M059J (cell line): ENCODE results near the gene PRSS53. TPM values are rescaled to one million over a fixed set of nuclear protein-coding genes. Genes with fewer than 3 reads are reported as not detected.
A peak's percentile ranks its signal among the peaks of the same experiment; 100 is the strongest.

Experiments used
- DNase-seq: peaks from one replicate; pipeline ENCODE4 v3.0.0-alpha.2; 2012; ENCODE audit warnings: low read depth
- total RNA-seq: library from RNA; depleted of rRNA; stranded (reverse); fragments of >200 nt; shearing (Covaris generic); gene quantifications from 2 replicates; pipeline ENCODE4 v1.2.3, GENCODE V29; 2014

PRSS53 gene
- total RNA-seq, 1 experiment from 2014 or later, result 2.7 TPM

GRCh38 chr16:31078597-31079341 lies 10.0 kb downstream of the PRSS53 start:
- no peak for DNase-seq

- no peak for DNase-seq
These were observed 10.9 kb downstream of the PRSS53 start for GRCh38 chr16:31077592-31078396.

GRCh38 chr16:31077024-31077423 lies 11.7 kb downstream of the PRSS53 start:
- DNase-seq, result no peak

GRCh38 chr16:31076319-31076718 lies 12.4 kb downstream of the PRSS53 start:
- no peak for DNase-seq

GRCh38 chr16:31074814-31075183 lies 13.9 kb downstream of the PRSS53 start:
- no peak for DNase-seq

GRCh38 chr16:31073970-31074813 lies 14.6 kb downstream of the PRSS53 start, which contains the start of the genes ZNF646 and ZNF668:
Gene ZNF646, plus strand, starts transcription at chr16:31074422. Its CDS starts 1,903 bp downstream, at chr16:31076325.
Gene ZNF668, minus strand, starts transcription at chr16:31074240. Its CDS starts 9,781 bp downstream, at chr16:31064459.
- peak; percentile 99 for DNase-seq

- peak; percentile 88 for DNase-seq
These were observed 15.4 kb downstream of the PRSS53 start for GRCh38 chr16:31073142-31073969.

- peak; percentile 47 for DNase-seq
These were observed 16.1 kb downstream of the PRSS53 start for GRCh38 chr16:31072540-31073141.

GRCh38 chr16:31071861-31072260 lies 16.9 kb downstream of the PRSS53 start:
- DNase-seq, result peak; percentile 75

GRCh38 chr16:31067342-31067741 lies 21.4 kb downstream of the PRSS53 start:
- DNase-seq, result no peak

GRCh38 chr16:31064882-31065461 lies 23.8 kb downstream of the PRSS53 start:
- DNase-seq, result peak; percentile 79

- DNase-seq, result no peak
These were observed 24.7 kb downstream of the PRSS53 start for GRCh38 chr16:31063843-31064611.

- no peak for DNase-seq
These were observed 25.3 kb downstream of the PRSS53 start for GRCh38 chr16:31063495-31063842.

GRCh38 chr16:31061813-31062440 lies 26.8 kb downstream of the PRSS53 start:
- DNase-seq, result no peak

- DNase-seq, result no peak
These were observed 27.5 kb downstream of the PRSS53 start for GRCh38 chr16:31061126-31061812.

- DNase-seq, result no peak
These were observed 33.1 kb downstream of the PRSS53 start for GRCh38 chr16:31055613-31056012.

- DNase-seq, result peak; percentile 97
These were observed 36.6 kb downstream of the PRSS53 start for GRCh38 chr16:31052114-31052513.

GRCh38 chr16:31050280-31051030 lies 38.3 kb downstream of the PRSS53 start:
- no peak for DNase-seq
